B cell (primary cell): Measurements from ENCODE around the gene ISLR. TPM values are rescaled to one million over a fixed set of nuclear protein-coding genes. Genes with fewer than 3 reads are reported as not detected.

Experiments
- ATAC-seq: fragments of 200-7000 bp; cut with Tn5 transposase; one replicate; pipeline ENCODE4 v1.10.0; 2021; ENCODE audit warnings: low read depth, mild to moderate bottlenecking, moderate number of reproducible peaks, moderate library complexity
- CTCF ChIA-PET: fragments of 350-600 bp; sonication (Branson Sonifier 250); formaldehyde crosslinking; loops from one replicate; lab custom pipeline; 2021; ENCODE audit warnings: antibody characterized with exemption, inconsistent platforms; lab: Charles Lee
- POLR2A ChIA-PET: fragments of 350-600 bp; sonication (Branson Sonifier 250); formaldehyde crosslinking; loops from one replicate; lab custom pipeline; 2021; ENCODE audit warnings: antibody characterized with exemption; lab: Charles Lee
- DNase-seq: peaks from one replicate; pipeline ENCODE4 v3.0.0; 2013
- H2AFZ ChIP-seq: 2 replicates; pipeline ENCODE4 v1.6.1; 2012; ENCODE audit warnings: mild to moderate bottlenecking, low read depth, low read length; ENCODE audit not compliant: insufficient read depth, poor library complexity, severe bottlenecking
- H3K27ac ChIP-seq, 2 donors: 1 replicate in 1 of 2; 2 replicates in 1 of 2; pipeline ENCODE4 v1.5.1; 2012 to 2013; ENCODE audit warnings: low read length in 2 of 2, mild to moderate bottlenecking in 2 of 2, moderate library complexity in 1 of 2
- H3K27me3 ChIP-seq, 4 experiments: fragments of 200-600 bp in 1 of 4; sonication (generic) in 1 of 4; replicated peaks in 1 of 4; 1 replicate in 2 of 4; 2 replicates in 2 of 4; pipeline versions ENCODE4 v1.6.1 to v1.7.0; 2013 to 2016; ENCODE audit warnings: low read length in 3 of 4, mild to moderate bottlenecking in 2 of 4, mixed read lengths in 1 of 4, moderate library complexity in 1 of 4; ENCODE audit not compliant: insufficient read depth in 4 of 4, control insufficient read depth in 3 of 4; ENCODE audit errors: control extremely low read depth in 1 of 4
- H3K36me3 ChIP-seq, 2 experiments: replicated peaks in 1 of 2; 1 replicate in 1 of 2; 2 replicates in 1 of 2; pipeline versions ENCODE4 v1.6.1 to v1.7.1; 2013; ENCODE audit warnings: low read length in 1 of 2; ENCODE audit not compliant: insufficient read depth in 2 of 2, control insufficient read depth in 1 of 2; ENCODE audit errors: control extremely low read depth in 1 of 2, extremely low read depth in 1 of 2
- H3K4me1 ChIP-seq, 2 donors: fragments of 200-600 bp in 1 of 2; sonication (generic) in 1 of 2; 1 replicate in 1 of 2; 2 replicates in 1 of 2; pipeline versions ENCODE4 v1.5.1 to v1.6.1; 2013 to 2017; ENCODE audit warnings: low read length in 2 of 2; ENCODE audit not compliant: control insufficient read depth in 2 of 2, insufficient read depth in 2 of 2
- H3K4me2 ChIP-seq: replicated peaks from 2 replicates; pipeline ENCODE3; 2012; ENCODE audit warnings: mild to moderate bottlenecking, low read depth, low read length; ENCODE audit not compliant: poor library complexity, severe bottlenecking
- H3K4me3 ChIP-seq, 5 experiments: fragments of 200-600 bp in 1 of 5; sonication (generic) in 1 of 5; 1 replicate in 3 of 5; 2 replicates in 2 of 5; pipeline versions ENCODE4 v1.5.1 to v1.7.0; 2011 to 2016; ENCODE audit warnings: low read length in 4 of 5, mild to moderate bottlenecking in 4 of 5, low read depth in 2 of 5, control low read depth in 1 of 5, moderate library complexity in 1 of 5; ENCODE audit not compliant: insufficient read depth in 1 of 5; ENCODE audit errors: control extremely low read depth in 1 of 5, extremely low read depth in 1 of 5
- H3K79me2 ChIP-seq: fragments of 200-600 bp; sonication (generic); one replicate; pipeline ENCODE4 v1.6.0; 2016; ENCODE audit warnings: low read length; ENCODE audit not compliant: control insufficient read depth, insufficient read depth
- H3K9ac ChIP-seq: fragments of 200-600 bp; sonication (generic); 2 replicates; pipeline ENCODE4 v1.6.1; 2017; ENCODE audit warnings: mild to moderate bottlenecking, low read length, moderate library complexity
- H3K9me3 ChIP-seq, 3 donors: one replicate each; pipeline versions ENCODE4 v1.6.1 to v1.7.1; 2013; ENCODE audit warnings: low read length in 2 of 3; ENCODE audit not compliant: control insufficient read depth in 2 of 3, insufficient read depth in 1 of 3; ENCODE audit errors: control extremely low read depth in 1 of 3
- H4K20me1 ChIP-seq: 2 replicates; pipeline ENCODE4 v1.6.0; 2012; ENCODE audit warnings: mild to moderate bottlenecking, low read length; ENCODE audit not compliant: insufficient read depth, control insufficient read depth, poor library complexity, severe bottlenecking
- H3K27ac Mint-ChIP-seq: one replicate; pipeline ENCODE4 v1.8.0; 2021; ENCODE audit warnings: mixed read lengths
- H3K27me3 Mint-ChIP-seq: one replicate; pipeline ENCODE4 v1.8.0; 2021; ENCODE audit warnings: mixed read lengths
- H3K4me1 Mint-ChIP-seq: one replicate; pipeline ENCODE4 v1.8.0; 2021; ENCODE audit warnings: mixed read lengths
- H3K4me3 Mint-ChIP-seq: one replicate; pipeline ENCODE4 v1.8.0; 2021; ENCODE audit warnings: mixed read lengths
- H3K9me3 Mint-ChIP-seq: one replicate; pipeline ENCODE4 v1.8.0; 2022; ENCODE audit warnings: mixed read lengths; ENCODE audit not compliant: insufficient read depth
- EZH2 ChIP-seq: IDR thresholded peaks from 2 replicates; pipeline ENCODE4 v1.6.1; 2012; ENCODE audit warnings: borderline replicate concordance, low read depth, mild to moderate bottlenecking, moderate library complexity, low read length; ENCODE audit not compliant: insufficient read depth, poor library complexity, severe bottlenecking
- WGBS: methylation state at CpG from one replicate; pipeline ENCODE4 v1.1.5; 2013; ENCODE audit warnings: missing lambda C conversion rate; ENCODE audit not compliant: insufficient coverage; 5-methylcytosine and 5-hydroxymethylcytosine counted together
- intact Hi-C: fragments of 100-400 bp; cut with micrococcal nuclease; formaldehyde crosslinking; loops from one replicate; pipeline ENCODE4 v1.10.0; 2022
- polyA plus RNA-seq: library from polyadenylated mRNA; depleted of rRNA; stranded (reverse); fragments of >200 nt; gene quantifications from 2 replicates; pipeline ENCODE4 v1.2.3, GENCODE V29; 2012
- total RNA-seq, 2 donors: library from RNA; stranded (reverse); fragments of 120-200 nt in 1 of 2; gene quantifications; 1 replicate in 1 of 2; 2 replicates in 1 of 2; pipeline versions ENCODE4 v1.2.3 to v1.2.4, GENCODE V29; 2013 to 2022
- TF ChIP-seq, protein P1 (sequence below): fragments of 200-600 bp; IDR thresholded peaks from one replicate; pipeline ENCODE4 v1.8.0; 2022; ENCODE audit warnings: antibody characterized with exemption, mild to moderate bottlenecking

ISLR gene
- total and polyA plus RNA-seq, 2 donors (not counting 1 experiment from before 2014, with no cell fraction given), result not detected

DNA sequence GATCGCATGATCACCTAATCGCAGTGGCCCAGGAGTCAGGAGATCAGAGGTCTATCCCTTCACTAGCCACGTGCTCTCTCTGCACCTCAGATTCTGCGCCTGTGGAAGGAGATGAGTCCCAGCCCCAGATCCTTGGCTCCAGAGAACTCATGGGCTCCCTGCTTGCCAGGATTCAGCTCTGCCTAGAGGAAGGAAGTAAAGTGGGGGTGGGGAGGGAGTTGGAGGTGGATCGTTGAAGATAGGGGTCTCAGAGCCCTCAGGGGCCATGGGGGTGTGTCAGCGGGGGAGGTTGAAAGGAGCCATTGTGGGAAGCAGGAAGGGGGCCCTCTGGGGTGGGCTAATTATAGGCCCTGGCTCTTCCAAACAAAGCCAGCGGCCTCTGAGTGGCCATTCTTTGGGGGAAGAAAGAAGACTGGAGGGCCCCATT is 40.4 kb downstream of the ISLR start:
- Mint-ChIP-seq H3K4me1 (no peaks in the 10 kb centered on the region), H3K27ac (no peak overlapping the region), H3K4me3 (no peak overlapping the region), H3K27me3 (peaks cover 21% of the 10 kb centered on the region), H3K9me3 (peaks cover 2% of the 10 kb centered on the region)
- no peak overlapping the region for H3K4me2 ChIP-seq
- TF ChIP-seq EZH2, result no peak
- TF ChIP-seq, protein P1, sequence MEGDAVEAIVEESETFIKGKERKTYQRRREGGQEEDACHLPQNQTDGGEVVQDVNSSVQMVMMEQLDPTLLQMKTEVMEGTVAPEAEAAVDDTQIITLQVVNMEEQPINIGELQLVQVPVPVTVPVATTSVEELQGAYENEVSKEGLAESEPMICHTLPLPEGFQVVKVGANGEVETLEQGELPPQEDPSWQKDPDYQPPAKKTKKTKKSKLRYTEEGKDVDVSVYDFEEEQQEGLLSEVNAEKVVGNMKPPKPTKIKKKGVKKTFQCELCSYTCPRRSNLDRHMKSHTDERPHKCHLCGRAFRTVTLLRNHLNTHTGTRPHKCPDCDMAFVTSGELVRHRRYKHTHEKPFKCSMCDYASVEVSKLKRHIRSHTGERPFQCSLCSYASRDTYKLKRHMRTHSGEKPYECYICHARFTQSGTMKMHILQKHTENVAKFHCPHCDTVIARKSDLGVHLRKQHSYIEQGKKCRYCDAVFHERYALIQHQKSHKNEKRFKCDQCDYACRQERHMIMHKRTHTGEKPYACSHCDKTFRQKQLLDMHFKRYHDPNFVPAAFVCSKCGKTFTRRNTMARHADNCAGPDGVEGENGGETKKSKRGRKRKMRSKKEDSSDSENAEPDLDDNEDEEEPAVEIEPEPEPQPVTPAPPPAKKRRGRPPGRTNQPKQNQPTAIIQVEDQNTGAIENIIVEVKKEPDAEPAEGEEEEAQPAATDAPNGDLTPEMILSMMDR, result no peak
- no peak for ATAC-seq
- CTCF ChIA-PET, result no interaction called here
- DNase-seq, result no peak
- no peak overlapping the region for H3K9ac ChIP-seq
- H2AFZ ChIP-seq, result no peak overlapping the region
- H4K20me1 ChIP-seq, result no peaks in the 10 kb centered on the region
- peaks cover 0 to 2% (median 0%) of the 10 kb centered on the region in 3 donors for H3K9me3 ChIP-seq
- no peaks in the 10 kb centered on the region for H3K36me3 ChIP-seq
- no peak overlapping the region for H3K27ac ChIP-seq
- peaks cover 0 to 3% (median 0%) of the 10 kb centered on the region in 4 experiments for H3K27me3 ChIP-seq
- POLR2A ChIA-PET, result no interaction called here
- H3K4me1 ChIP-seq, result no peaks in the 10 kb centered on the region
- 76% methylated on average over 7 of the region's 7 CpGs for whole genome bisulfite sequencing
- intact Hi-C loops, result no loop called here
- H3K79me2 ChIP-seq, result no peaks in the 10 kb centered on the region
- H3K4me3 ChIP-seq, result no peak overlapping the region

GRCh38 chr15:74214324-74215021 is 41.0 kb downstream of the ISLR start:
- Histone ChIP-seq H3K9me3 (peaks cover 0 to 2% (median 0%) of the 10 kb centered on the region in 3 donors), H3K4me2 (no peak overlapping the region), H3K36me3 (no peaks in the 10 kb centered on the region), H2AFZ (no peak overlapping the region), H3K27ac (no peak overlapping the region), H3K9ac (no peak overlapping the region), H3K4me3 (no peak overlapping the region), H3K27me3 (peaks cover 0 to 3% (median 0%) of the 10 kb centered on the region in 4 experiments), H3K79me2 (no peaks in the 10 kb centered on the region), H3K4me1 (no peaks in the 10 kb centered on the region), H4K20me1 (no peaks in the 10 kb centered on the region)
- ChIA-PET CTCF (no interaction called here), POLR2A (no interaction called here)
- Mint-ChIP-seq H3K4me1 (no peaks in the 10 kb centered on the region), H3K27me3 (peaks cover 24% of the 10 kb centered on the region), H3K4me3 (no peak overlapping the region), H3K9me3 (peaks cover 2% of the 10 kb centered on the region), H3K27ac (no peak overlapping the region)
- DNase-seq (no peak), ATAC-seq (no peak)
- no peak for TF ChIP-seq EZH2
- TF ChIP-seq, protein P1, result no peak
- WGBS, result 70% methylated on average over 4 of the region's 6 CpGs
- intact Hi-C loops, result no loop called here
